ENCODE measurements around the gene TSHZ3. TPM values are rescaled to one million over a fixed set of nuclear protein-coding genes. Genes with fewer than 3 reads are reported as not detected.

Gene TSHZ3
- polyA plus RNA-seq, 1 experiment = 5.1 TPM

- CTCF ChIA-PET = interaction anchor here (0.6 to 1.3 kb wide), 2 partner anchors 24 to 218 kb away, joined by 3 to 5 read pairs; no protein-coding TSS in a partner anchor
- H3K4me3 ChIP-seq (ENCODE audit: low read depth, low read length) = no peak overlapping the region
- no peak for TF ChIP-seq CTCF (IDR thresholded peaks at IDR 0.05; ENCODE audit: insufficient read depth, low read depth, low read length)
- 0 out of 2 replicates have a peak, but pooled peaks cover 1% of the 10 kb centered on the region for H3K36me3 ChIP-seq (ENCODE audit: control insufficient read depth, insufficient read depth, low read length)
- DNase-seq (ENCODE audit: low read depth) = no peak
- POLR2A ChIA-PET = no interaction called here
- H3K27me3 ChIP-seq (ENCODE audit: control insufficient read depth, insufficient read depth, low read length) = no peaks in the 10 kb centered on the region
Measured at GRCh38 chr19:31346184-31347059, 2.8 kb downstream of the TSHZ3 start.

GRCh38 chr19:31344403-31344802 lies 4.8 kb downstream of the TSHZ3 start:
- TF ChIP-seq CTCF (IDR thresholded peaks at IDR 0.05; ENCODE audit: insufficient read depth, low read depth, low read length) = no peak
- CTCF ChIA-PET = no interaction called here
- Histone ChIP-seq H3K4me3 (ENCODE audit: low read depth, low read length) (no peak overlapping the region), H3K36me3 (ENCODE audit: control insufficient read depth, insufficient read depth, low read length) (0 out of 2 replicates have a peak, but pooled peaks cover 1% of the 10 kb centered on the region), H3K27me3 (ENCODE audit: control insufficient read depth, insufficient read depth, low read length) (no peaks in the 10 kb centered on the region)
- DNase-seq (ENCODE audit: low read depth) = no peak
- POLR2A ChIA-PET = no interaction called here

GRCh38 chr19:31342926-31343325 lies 6.3 kb downstream of the TSHZ3 start:
- DNase-seq (ENCODE audit: low read depth) = no peak
- Histone ChIP-seq H3K36me3 (ENCODE audit: control insufficient read depth, insufficient read depth, low read length) (0 out of 2 replicates have a peak, but pooled peaks cover 1% of the 10 kb centered on the region), H3K4me3 (ENCODE audit: low read depth, low read length) (no peak overlapping the region), H3K27me3 (ENCODE audit: control insufficient read depth, insufficient read depth, low read length) (no peaks in the 10 kb centered on the region)
- POLR2A ChIA-PET = no interaction called here
- no peak for TF ChIP-seq CTCF (IDR thresholded peaks at IDR 0.05; ENCODE audit: insufficient read depth, low read depth, low read length)
- CTCF ChIA-PET = no interaction called here

- CTCF ChIA-PET = interaction anchor here (0.5 to 0.6 kb wide), 2 partner anchors 71 to 204 kb away, joined by 3 read pairs; no protein-coding TSS in a partner anchor
- POLR2A ChIA-PET = interaction anchor here (0.6 to 0.7 kb wide), 2 partner anchors 24 to 212 kb away, joined by 4 to 10 read pairs; no protein-coding TSS in a partner anchor
Measured at GRCh38 chr19:31340042-31341025, 8.9 kb downstream of the TSHZ3 start.

More at GRCh38 chr19:31340042-31341025, 8.9 kb downstream of the TSHZ3 start:
- no peak for TF ChIP-seq CTCF (IDR thresholded peaks at IDR 0.05; ENCODE audit: insufficient read depth, low read depth, low read length)
- Histone ChIP-seq H3K36me3 (ENCODE audit: control insufficient read depth, insufficient read depth, low read length) (peaks cover 1% of the 10 kb centered on the region; the same call in 1 of the 2 replicates), H3K27me3 (ENCODE audit: control insufficient read depth, insufficient read depth, low read length) (no peaks in the 10 kb centered on the region), H3K4me3 (ENCODE audit: low read depth, low read length) (no peak overlapping the region)
- DNase-seq (ENCODE audit: low read depth) = peak; percentile 59

Data from BJ (cell line).